Urinary bladder (tissue), 4 donors: ENCODE measurements around the gene L3MBTL2. TPM values are rescaled to one million over a fixed set of nuclear protein-coding genes. Genes with fewer than 3 reads are reported as not detected.

ENCODE experiments used
- DNase-seq: peaks from one replicate; pipeline ENCODE4 v3.0.0-alpha.2; 2015; ENCODE audit errors: extremely low spot score
- H3K27ac ChIP-seq: one replicate; pipeline ENCODE4 v1.5.1; 2013; ENCODE audit warnings: low read depth, mild to moderate bottlenecking, moderate library complexity
- H3K36me3 ChIP-seq: one replicate; pipeline ENCODE4 v1.6.1; 2013; ENCODE audit warnings: mild to moderate bottlenecking, moderate library complexity; ENCODE audit not compliant: insufficient read depth
- H3K4me1 ChIP-seq: one replicate; pipeline ENCODE4 v1.6.1; 2013; ENCODE audit warnings: mild to moderate bottlenecking, moderate library complexity; ENCODE audit not compliant: insufficient read depth
- H3K4me3 ChIP-seq: one replicate; pipeline ENCODE4 v1.5.1; 2013; ENCODE audit warnings: low read depth, low read length
- WGBS: extraction: QIAGEN DNeasy Blood & Tissue Kit; methylation state at CpG from one replicate; pipeline ENCODE4 v1.1.7; 2013; 5-methylcytosine and 5-hydroxymethylcytosine counted together
- polyA plus RNA-seq: library from polyadenylated mRNA; stranded (reverse); fragments of 200-250 nt; gene quantifications from one replicate; pipeline ENCODE4 v1.2.3, GENCODE V29; 2013
- total RNA-seq: library from RNA; depleted of rRNA; stranded (reverse); fragments of >200 nt; gene quantifications from one replicate; pipeline ENCODE4 v1.2.3, GENCODE V29; 2014
- donor health status: healthy with polysubstance abuse.
- donor health status: healthy.

Gene L3MBTL2
- total and polyA plus RNA-seq, 2 donors = 12.4 to 21.7 TPM

DNA sequence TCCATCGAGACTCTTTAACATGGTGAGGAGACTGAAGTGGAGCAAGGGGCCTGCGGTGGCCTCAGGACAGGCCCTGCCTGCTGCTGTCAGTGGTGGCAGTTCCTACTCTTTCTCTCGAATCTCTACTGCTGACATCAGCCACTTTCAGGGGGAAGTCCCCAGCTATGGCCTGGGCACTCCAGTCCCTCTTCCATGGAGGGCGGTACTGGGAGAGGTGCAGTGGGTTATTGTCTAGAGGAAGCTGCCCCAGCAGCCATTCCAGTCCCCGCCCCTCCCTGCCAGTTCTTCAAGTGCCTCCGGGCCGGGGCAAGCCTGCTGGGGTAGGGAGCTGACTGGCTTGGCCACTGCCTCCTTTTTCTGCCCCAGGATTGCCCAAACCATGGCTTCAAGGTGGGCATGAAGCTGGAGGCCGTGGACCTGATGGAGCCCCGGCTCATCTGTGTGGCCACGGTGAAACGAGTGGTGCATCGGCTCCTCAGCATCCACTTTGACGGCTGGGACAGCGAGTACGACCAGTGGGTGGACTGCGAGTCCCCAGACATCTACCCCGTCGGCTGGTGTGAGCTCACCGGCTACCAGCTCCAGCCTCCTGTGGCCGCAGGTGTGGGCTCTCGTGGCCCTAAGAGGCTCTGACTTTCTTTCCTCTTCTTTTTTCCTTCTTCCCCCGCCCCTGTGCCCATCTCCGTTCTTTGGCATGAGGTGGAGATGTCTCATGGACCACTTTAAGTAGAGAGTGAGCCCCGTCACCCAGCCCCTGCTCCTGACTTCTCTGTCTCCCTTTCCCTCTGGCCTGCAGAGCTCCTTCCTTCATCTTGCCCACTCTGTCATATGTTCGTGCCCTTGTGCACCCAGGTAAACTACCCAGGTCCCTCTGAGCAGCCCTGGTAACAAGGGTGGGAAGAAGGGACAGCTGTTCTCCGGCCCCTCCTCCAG lies 21.9 kb downstream of the L3MBTL2 start:
- no peaks in the 10 kb centered on the region for H3K36me3 ChIP-seq
- 93% methylated on average over 26 of the region's 26 CpGs for WGBS
- H3K4me3 ChIP-seq = no peak overlapping the region
- no peaks in the 10 kb centered on the region for H3K4me1 ChIP-seq
- H3K27ac ChIP-seq = no peak overlapping the region
- DNase-seq = no peak

DNA sequence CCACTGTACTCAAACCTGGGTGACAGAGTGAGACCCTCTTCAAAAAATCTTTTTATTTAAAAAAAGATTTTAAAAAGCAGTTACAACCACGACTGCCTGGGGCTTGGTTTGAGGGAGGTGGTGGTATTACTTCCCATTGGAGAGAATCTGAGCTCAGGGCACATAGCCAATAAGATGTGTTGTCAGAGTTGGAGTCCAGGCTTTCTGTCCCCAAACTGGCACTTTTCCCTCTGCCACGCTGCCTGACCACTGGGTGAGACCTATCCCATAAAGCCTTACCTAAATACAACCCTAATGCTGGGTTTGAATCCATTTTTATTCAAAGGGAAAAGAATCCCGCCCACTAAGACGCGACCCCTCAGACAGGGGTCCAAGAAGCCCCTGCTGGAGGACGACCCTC lies 24.1 kb downstream of the L3MBTL2 start:
- Histone ChIP-seq H3K4me1 (no peaks in the 10 kb centered on the region), H3K36me3 (no peaks in the 10 kb centered on the region), H3K27ac (no peak overlapping the region), H3K4me3 (no peak overlapping the region)
- WGBS = 86% methylated on average over 6 of the region's 6 CpGs
- DNase-seq = no peak

DNA sequence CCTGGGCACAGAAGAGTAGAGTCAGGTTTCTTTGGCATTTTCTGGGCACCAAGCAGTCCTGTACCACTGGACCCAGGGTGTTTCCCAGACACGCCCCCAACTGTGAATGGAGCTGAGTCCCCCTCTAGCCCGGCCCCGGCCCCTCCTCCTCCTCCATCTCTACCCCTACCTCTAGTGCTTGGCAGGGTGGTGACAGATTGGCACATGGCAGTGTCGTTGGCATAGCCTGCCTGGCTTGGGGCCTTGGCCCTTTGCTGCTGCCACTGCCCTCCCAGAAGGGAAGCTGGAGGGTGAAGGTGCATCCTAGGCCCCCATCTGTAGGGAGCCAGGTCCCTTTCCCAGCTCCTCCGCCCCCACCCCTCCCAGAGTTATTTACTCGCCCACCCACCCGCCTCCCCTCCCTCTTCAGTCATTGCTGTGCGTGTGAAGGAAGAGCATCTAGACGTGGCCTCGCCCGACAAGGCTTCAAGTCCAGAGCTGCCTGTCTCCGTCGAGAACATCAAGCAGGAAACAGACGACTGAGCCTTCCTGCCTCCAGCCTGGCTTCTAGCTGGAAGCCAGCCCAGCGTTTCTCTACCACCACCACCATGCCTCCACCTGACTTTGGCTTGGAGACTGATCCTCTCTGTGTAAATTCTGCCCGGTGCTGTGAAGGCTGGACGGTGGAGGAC lies 24.8 kb downstream of the L3MBTL2 start:
- WGBS = 74% methylated on average over 17 of the region's 17 CpGs
- no peak for DNase-seq
- Histone ChIP-seq H3K36me3 (no peaks in the 10 kb centered on the region), H3K4me3 (no peak overlapping the region), H3K27ac (no peak overlapping the region), H3K4me1 (no peaks in the 10 kb centered on the region)

GRCh38 chr22:41230401-41230785 lies 25.3 kb downstream of the L3MBTL2 start:
- WGBS = 88% methylated on average over 9 of the region's 9 CpGs
- no peak for DNase-seq
- Histone ChIP-seq H3K4me1 (no peaks in the 10 kb centered on the region), H3K4me3 (no peak overlapping the region), H3K36me3 (no peaks in the 10 kb centered on the region), H3K27ac (no peak overlapping the region)

- WGBS = 79% methylated on average over 7 of the region's 7 CpGs
- H3K4me3 ChIP-seq = no peak overlapping the region
- no peak for DNase-seq
- no peaks in the 10 kb centered on the region for H3K4me1 ChIP-seq
- no peaks in the 10 kb centered on the region for H3K36me3 ChIP-seq
- H3K27ac ChIP-seq = no peak overlapping the region
Measured at GRCh38 chr22:41231369-41231768, 26.3 kb downstream of the L3MBTL2 start.

DNA sequence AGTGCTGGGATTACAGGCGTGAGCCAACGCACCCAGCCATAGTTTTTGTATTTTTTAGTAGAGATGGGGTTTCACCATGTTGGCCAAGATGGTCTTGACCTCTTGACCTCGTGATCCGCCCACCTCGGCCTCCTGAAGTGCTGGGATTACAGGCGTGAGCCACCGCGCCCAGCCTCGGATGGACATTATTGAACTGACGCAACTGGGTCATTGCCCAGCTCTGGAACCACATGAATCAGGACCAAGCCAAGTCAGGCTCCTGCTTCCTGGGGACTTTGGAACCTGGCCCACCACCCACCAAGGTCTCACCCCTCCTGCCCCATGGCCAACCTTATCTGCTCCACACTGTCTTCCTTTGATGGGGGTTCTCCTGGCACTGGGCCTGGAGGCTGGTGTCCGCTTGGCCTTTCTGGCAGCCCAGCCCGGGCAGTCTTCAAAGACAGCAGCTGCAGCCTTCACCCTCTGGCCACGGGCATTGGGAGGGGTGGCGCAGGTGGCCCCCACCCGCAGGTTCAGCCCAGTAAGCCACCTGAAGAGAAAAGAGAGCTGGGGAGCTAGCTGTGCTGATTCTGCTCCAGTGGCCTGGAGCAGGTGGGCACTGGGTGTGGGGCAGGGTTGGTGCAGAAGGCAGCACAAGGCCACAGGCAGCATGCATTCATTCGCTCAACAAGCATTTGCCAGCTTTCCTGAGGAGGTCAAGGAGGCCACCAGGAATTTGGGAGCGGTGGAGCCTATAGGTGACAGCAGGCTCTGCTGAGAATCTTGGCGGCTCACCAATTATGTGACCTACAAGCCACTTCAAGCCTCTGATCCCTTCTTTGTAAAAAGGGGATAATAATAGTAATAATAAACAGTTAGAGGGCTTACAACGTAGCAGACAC lies 29.9 kb downstream of the L3MBTL2 start:
- Histone ChIP-seq H3K27ac (no peak overlapping the region), H3K4me1 (no peaks in the 10 kb centered on the region), H3K36me3 (no peaks in the 10 kb centered on the region), H3K4me3 (no peak overlapping the region)
- DNase-seq = no peak
- 83% methylated on average over 19 of the region's 19 CpGs for WGBS

DNA sequence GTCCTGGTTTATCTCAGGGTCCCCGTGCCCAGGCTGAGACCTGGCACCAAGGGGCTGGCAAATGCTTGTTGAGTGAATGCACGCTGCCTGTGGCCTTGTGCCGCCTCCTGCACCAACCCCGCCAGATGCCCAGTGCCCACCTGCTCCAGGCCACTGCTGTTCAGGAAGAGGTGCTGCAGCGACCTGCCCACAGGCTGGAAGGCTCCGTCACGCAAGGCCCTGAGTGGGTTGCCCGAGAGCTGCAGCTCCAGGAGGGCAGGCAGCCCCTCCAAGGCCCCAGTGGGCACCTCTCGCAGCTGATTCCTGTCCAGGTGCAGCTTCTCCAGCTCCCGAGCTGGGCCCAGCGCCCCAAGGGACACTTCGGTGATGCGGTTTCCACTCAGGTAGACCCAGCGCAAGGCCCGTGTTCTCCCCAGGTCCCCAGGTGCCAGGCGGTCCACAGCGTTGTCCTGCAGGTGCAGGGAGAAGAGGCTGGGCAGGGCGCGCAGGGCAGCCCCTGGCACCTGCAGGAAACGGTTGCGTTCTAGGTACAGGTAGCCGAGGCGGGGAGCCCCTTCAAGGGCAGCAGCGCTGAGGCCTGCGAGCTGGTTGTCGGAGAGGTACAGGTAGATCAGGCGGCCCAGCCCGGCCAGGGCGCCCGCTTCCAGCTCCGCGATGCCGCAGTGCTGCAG lies 32.1 kb downstream of the L3MBTL2 start:
- no peak for DNase-seq
- Histone ChIP-seq H3K4me1 (no peaks in the 10 kb centered on the region), H3K36me3 (no peaks in the 10 kb centered on the region), H3K4me3 (peak overlapping the region; percentile 48), H3K27ac (no peak overlapping the region)
- WGBS = 59% methylated on average over 33 of the region's 33 CpGs

DNA sequence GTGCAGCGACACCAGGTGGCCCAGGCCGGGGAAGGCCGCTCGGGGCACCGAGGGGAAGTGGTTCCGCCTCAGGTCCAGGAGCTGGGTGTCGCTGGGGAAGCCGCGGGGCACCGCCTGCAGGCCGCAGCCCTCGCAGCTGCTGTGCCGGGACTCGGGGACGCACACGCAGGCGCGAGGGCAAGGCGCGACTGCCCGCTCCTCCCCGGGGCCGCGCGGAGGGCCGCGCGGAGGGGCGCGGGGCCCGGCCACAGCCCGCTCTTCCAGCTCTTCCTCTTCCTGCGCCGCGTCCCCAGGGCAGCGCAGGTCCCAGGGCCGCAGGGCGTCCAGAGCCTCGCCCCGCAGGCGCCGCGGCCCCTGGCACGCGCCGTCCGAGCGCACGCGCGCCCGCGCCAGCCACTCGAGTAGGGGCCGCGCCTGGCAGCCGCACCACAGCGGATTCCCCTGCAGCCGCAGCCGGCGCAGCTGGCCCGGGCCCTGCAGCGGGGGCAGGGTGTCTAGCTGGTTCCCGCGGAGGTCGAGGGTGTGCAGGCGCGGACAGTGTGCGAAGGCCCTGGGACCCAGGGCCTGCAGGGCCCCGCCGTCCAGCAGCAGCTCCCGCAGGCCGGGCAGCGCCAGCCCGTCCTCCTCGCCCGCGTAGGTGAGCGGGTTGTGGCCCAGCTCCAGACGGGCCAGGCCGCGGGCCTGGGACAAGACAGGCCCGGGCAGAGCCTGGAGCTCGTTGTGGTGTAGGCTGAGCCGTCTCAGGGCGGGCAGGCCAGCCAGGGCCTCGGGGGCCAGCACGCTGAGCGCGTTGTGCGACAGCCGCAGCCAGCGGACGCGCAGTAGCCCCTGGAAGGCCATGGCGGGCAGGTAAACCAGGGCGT lies 32.8 kb downstream of the L3MBTL2 start:
- 14% methylated on average over 97 of the region's 97 CpGs for WGBS
- H3K4me3 ChIP-seq = peak overlapping the region; percentile 48
- peak overlapping the region; percentile 34 for H3K27ac ChIP-seq
- no peaks in the 10 kb centered on the region for H3K36me3 ChIP-seq
- no peaks in the 10 kb centered on the region for H3K4me1 ChIP-seq
- DNase-seq = no peak

DNA sequence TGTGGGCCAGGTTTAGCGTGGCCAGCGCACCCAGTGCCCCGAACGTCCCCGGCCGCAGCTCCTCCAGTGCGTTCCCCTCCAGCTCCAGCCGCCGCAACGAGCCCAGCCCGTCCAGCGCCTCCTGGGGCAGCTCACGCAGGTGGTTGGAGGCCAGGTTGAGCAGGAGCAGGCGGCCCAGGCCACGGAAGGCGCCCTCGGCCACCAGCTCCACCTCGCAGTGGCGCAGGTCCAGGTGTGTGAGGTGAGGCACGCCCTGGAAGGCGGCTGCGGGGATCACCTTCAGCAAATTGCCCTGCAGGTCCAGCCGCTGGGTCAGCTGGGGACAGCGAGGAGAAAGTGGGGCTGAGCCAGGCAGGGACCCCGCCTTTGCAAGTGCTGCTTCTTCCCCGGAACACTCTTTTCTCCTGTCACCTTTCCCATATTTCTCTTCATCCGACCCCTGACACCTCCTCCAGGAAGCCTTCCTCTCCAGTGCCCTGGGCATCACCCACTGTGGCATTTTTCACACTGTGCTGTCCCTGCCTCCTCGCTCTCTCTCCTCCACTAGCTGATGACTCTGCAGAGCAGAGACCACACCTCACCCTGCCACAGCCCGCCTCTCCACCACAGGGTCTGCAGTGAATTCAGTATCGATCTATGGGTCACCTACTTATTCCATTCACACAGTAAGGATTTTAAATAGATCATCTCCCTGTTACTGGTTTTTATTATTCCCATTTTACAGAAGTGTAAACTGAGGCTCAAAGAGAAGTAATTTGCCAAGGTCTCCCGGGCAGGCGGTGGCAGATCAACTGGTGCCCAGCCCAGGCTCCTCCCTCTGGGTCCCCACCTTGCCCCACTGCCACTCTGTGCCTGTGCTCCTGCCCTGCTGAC lies 33.7 kb downstream of the L3MBTL2 start:
- Histone ChIP-seq H3K36me3 (no peaks in the 10 kb centered on the region), H3K4me3 (no peak overlapping the region), H3K4me1 (no peaks in the 10 kb centered on the region), H3K27ac (no peak overlapping the region)
- no peak for DNase-seq
- WGBS = 93% methylated on average over 32 of the region's 32 CpGs

DNA sequence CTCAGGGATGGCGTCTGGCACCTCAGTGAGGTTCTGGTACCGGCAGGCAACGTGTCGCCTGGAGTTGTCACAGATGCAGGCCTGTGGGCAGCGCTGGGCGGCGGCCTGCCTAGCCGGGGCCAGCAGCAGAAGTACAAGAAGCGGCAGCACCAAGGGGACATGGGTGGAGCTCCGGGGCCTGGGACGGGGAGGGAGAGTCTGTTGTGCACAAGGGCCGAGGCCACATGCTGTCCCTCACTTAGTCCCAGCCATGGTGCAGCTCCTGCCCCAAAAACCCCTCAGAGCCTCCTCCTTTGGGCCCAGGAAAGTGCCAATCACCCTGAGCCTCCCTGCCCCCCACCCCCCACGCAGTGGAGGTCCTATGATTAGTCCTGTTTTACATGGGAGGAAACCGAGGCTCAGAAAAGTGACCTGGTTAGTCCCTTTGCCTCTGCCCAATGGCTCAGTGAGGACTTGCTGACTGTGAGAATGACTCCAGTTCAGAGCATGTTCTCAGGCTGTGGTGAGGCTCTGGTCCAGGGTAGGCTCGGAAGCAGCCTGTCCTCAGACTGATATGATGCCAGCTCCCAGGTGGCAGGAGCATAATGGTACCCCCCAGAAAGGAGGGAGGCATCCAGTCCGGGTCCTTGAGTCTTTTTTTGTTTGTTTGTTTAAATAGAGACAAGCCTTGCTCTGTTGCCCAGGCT lies 34.5 kb downstream of the L3MBTL2 start:
- no peak for DNase-seq
- Histone ChIP-seq H3K36me3 (no peaks in the 10 kb centered on the region), H3K4me1 (no peaks in the 10 kb centered on the region), H3K4me3 (no peak overlapping the region), H3K27ac (no peak overlapping the region)
- WGBS = 82% methylated on average over 16 of the region's 16 CpGs

DNA sequence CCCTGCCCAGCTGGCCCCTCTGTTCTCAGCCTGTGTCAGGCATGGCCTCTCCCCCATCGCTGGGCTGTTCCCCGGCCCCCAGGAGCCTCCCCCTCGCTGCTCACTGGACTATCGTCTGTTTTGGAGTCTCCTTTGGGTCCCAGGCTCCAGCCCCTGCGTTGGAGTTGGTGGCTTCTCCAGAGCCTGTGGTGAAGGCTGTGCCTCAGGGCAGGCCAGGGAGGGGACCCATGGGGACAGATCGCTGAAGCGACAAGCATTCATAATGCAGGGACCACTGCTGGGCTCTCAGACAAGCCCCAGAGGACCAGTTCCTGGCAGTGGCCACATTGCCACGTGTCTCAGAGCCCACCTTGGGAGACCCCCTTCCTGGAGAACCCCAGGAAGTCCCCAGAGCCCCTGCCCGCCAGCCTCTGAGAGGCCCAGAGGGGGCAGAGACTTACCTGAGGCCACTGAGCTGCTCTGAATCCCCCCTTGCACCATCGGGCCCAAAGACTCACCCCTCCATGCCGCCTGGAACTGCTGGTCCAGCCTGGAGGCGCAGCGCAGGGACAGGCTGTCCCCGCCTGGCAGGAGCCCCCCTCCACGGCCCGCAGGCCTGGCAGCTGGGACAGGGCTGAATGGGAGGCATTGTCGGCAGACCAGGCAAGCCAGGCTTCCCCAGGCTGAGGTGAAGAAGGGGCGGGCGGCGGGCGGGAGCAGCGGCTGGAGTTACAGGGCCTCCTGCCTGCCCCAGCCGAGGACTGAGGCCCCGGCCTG lies 35.4 kb downstream of the L3MBTL2 start, which contains the start of gene CHADL:
Gene CHADL (minus strand): TSS at position 555 of the 756 bp plus-strand sequence. CDS start 50 bp downstream, at position 505.
- Histone ChIP-seq H3K27ac (no peak within 1 kb of the TSS), H3K4me3 (no peak within 1 kb of the TSS), H3K36me3 (no peaks in the 10 kb centered on the region), H3K4me1 (no peaks in the 10 kb centered on the region)
- no peak for DNase-seq
- 64% methylated on average over 24 of the region's 24 CpGs for WGBS
